A549 treated with DMSO at 1 μM for 4 hours (cell line): ENCODE data around the gene FCHSD2. TPM values are rescaled to one million over a fixed set of nuclear protein-coding genes. Genes with fewer than 3 reads are reported as not detected.

ENCODE experiments used
- total RNA-seq: library from RNA; stranded (reverse); fragments of 200-300 nt; extraction: Qiagen RNA extraction; gene quantifications from 5 replicates; pipeline ENCODE4 v1.2.3, GENCODE V29; 2022; ENCODE audit warnings: low read depth

The FCHSD2 gene
- 9.2 to 15.4 TPM (median 12.6 TPM) in 5 replicates for total RNA-seq

DNA sequence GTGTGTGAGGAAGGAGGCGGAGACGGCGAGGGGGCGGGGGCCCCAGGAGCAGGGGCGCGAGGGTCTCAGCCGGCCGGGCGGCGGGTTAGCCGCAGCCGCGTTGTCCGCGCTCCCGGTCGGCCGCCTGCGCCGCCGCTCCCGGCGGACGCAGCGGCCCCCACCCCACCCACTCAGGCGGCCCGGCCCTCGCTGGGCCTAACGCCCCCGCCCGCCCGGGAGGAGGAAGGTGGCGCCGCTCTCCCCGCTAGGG, at the start of gene FCHSD2:
TSS of gene FCHSD2 (minus strand) at position 191 of the 250 bp plus-strand sequence. CDS start 441 bp downstream, outside the sequence.

DNA sequence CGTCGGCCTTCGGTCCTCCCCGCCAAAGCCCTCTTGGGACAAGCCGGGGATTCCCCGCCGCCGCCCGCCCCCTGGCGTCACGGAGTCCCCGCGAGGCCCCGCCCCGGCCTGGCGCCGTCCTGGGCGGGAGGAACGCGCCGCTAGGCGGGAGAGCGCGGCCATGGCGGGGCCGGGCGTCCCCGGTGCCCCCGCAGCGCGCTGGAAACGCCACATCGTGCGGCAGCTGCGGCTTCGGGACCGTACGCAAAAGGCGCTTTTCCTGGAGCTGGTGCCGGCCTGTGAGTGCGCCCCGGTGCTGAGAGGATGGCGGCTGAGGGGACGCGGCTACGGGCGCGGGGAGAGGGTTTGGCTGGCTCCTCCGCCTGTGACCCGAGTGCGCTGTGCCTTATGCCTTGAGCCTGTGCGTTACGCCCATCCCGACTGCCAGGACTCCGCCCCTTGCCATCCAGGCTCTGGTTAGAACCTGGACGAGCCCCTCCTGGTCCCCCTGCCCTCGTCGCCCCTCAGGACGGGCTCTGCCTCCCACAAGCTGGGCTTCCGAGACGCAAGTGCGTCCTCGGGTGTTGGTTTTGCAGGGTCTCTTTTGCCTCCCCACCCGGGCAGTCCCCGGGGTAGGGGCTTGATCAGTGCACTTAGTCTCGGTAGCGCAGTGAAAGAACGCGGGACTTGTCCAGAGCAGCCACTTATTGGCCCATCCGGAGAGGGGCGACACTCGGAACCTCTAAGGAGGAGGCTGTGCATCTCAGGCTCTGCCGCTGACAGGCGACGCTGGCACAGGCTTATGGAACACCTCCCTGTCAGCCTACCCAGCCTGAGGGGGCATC, 327.6 kb downstream of the FCHSD2 start, which contains the start of gene ATG16L2:
TSS of gene ATG16L2 (plus strand) at position 126 of the 824 bp plus-strand sequence. CDS start at position 161, 35 bp downstream.

DNA sequence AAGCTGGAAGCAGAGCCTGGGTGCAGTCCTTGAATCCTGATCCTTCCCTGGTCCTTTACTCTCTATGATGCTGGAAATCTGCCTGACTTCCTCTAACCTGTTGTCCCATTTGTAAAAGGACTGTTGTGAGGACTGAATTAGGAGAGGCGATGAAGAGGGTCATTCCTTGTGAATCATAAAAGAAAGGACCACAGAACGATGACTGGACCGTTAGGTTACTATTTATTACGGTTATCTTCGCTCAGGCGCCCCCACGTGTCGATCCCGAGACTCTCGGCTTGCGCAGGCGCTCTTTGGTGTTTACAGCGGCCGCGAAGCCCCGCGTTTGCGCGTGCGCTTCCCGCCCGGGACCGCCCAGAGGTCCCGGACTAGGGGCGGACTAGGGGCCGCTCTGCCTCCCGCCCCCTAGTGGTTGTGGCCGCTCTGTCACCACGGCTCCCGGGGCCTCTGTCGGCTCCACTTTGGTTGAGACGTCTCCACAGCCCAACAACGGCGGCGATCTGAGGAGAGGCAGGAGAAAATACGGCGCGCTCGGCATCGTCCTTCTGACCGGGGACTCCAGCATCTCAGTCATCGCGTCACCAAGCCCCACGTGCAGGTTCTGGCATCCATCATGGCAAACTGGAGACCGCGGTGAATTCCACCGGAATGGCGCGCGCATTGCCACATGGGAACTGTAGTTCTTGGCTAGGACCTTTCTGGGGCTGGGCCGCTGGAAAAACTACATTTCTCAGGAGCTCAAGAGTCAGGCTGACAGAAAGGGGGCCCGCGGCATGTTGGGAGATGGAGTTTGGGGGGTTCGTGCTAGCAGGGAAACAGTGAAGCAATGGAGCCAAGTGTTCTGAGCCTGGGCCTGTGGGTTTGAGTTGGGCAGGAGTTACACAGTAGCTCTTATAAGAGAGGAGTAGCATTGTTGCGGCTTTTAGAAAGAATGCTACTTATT, 348.4 kb downstream of the FCHSD2 start, which contains the start of gene STARD10:
TSS of gene STARD10 (minus strand) at position 623 of the 943 bp plus-strand sequence. CDS start 12,866 bp downstream, outside the sequence.

Other genes with a start within 250 kb of the FCHSD2 start
- gene P2RY2, start 76.0 kb upstream of the FCHSD2 start, total RNA-seq: 8.9 to 12.6 TPM (median 10.4 TPM) in 5 replicates
- gene P2RY6, start 130.0 kb upstream of the FCHSD2 start, total RNA-seq: 9.4 to 18.6 TPM (median 13.2 TPM) in 5 replicates
- 11.0 to 14.3 TPM (median 12.7 TPM) in 5 replicates for gene ARHGEF17, start 166.0 kb upstream of the FCHSD2 start, total RNA-seq
- gene RELT, start 234.1 kb upstream of the FCHSD2 start, total RNA-seq: 9.3 to 11.1 TPM (median 10.5 TPM) in 5 replicates